Glomerular endothelial cell (primary cell): Measurements from ENCODE around the gene RAB8A. TPM values are rescaled to one million over a fixed set of nuclear protein-coding genes. Genes with fewer than 3 reads are reported as not detected.
"Not testable (repeated sequence)": the region's sequence is repeated elsewhere in the genome, so short reads cannot be mapped to it uniquely, and the experiment has no call there.

Source experiments
- DNase-seq: peaks from one replicate; pipeline ENCODE4 v3.0.0-alpha.2; 2011; ENCODE audit warnings: low read depth, low spot score; ENCODE audit errors: extremely low read depth
- total RNA-seq: library from RNA; depleted of rRNA; stranded (reverse); fragments of >200 nt; gene quantifications from 2 replicates; pipeline ENCODE4 v1.2.3, GENCODE V29; 2015

Gene RAB8A
- total RNA-seq, 1 donor from 2014 or later: 67.5 TPM

GRCh38 chr19:16167055-16167454 lies 55.4 kb downstream of the RAB8A start:
- no peak for DNase-seq

GRCh38 chr19:16168465-16169081 lies 56.9 kb downstream of the RAB8A start:
- no peak for DNase-seq

- no peak for DNase-seq
These were observed 58.4 kb downstream of the RAB8A start for GRCh38 chr19:16170134-16170533.

DNA sequence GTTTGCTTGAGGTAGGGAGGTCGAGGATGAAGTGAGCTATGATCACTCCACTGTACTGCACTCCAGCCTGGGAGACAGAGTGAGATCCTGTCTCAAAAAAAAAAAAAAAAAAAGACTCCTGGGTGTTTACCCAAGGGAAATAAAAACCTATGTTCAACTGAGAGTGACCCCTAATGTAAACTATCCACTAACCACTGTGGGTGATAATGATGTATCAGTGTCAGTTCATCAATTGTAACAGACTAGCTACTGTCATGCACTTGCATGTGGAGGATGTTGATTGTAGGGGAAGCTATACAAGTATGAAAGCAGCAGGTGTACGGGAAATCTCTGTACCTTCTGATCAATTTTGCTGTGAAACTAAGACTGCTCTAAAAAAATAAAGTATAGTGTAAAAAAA lies 64.3 kb downstream of the RAB8A start:
- DNase-seq: no peak

- DNase-seq: not testable (repeated sequence)
These were observed 67.2 kb downstream of the RAB8A start for GRCh38 chr19:16178866-16179265.

- no peak for DNase-seq
These were observed 68.9 kb downstream of the RAB8A start for GRCh38 chr19:16180611-16181010.

Other genes with a start within 250 kb of the RAB8A start
- gene CYP4F2, start 213.8 kb upstream of the RAB8A start, total RNA-seq: not detected in 2 replicates
- not detected in 2 replicates for gene CYP4F11, start 177.4 kb upstream of the RAB8A start, total RNA-seq
- not detected in 2 replicates for gene OR10H4, start 162.9 kb upstream of the RAB8A start, total RNA-seq
- 810 and 865 TPM in 2 replicates for gene TPM4, start 35.4 kb upstream of the RAB8A start, total RNA-seq
- not detected in 2 replicates for gene HSH2D, start 31.8 kb downstream of the RAB8A start, total RNA-seq
- not detected in 2 replicates for gene CIB3, start 61.6 kb downstream of the RAB8A start, total RNA-seq
- 108 and 142 TPM in 2 replicates for gene FAM32A, start 73.5 kb downstream of the RAB8A start, total RNA-seq
- gene AP1M1, start 86.0 kb downstream of the RAB8A start, total RNA-seq: 127 and 151 TPM in 2 replicates
- gene KLF2, start 212.9 kb downstream of the RAB8A start, total RNA-seq: 5.9 and 36.1 TPM in 2 replicates